Measurements from ENCODE around the gene HSD17B14. TPM values are rescaled to one million over a fixed set of nuclear protein-coding genes. Genes with fewer than 3 reads are reported as not detected.
A peak's percentile ranks its signal among the peaks of the same experiment; 100 is the strongest.

Gene HSD17B14
- total and polyA plus RNA-seq, 2 of the 13 experiments (the other 11 are each of a cell fraction or from before 2014, with no cell fraction given) = 0.58 to 1.2 TPM

DNA sequence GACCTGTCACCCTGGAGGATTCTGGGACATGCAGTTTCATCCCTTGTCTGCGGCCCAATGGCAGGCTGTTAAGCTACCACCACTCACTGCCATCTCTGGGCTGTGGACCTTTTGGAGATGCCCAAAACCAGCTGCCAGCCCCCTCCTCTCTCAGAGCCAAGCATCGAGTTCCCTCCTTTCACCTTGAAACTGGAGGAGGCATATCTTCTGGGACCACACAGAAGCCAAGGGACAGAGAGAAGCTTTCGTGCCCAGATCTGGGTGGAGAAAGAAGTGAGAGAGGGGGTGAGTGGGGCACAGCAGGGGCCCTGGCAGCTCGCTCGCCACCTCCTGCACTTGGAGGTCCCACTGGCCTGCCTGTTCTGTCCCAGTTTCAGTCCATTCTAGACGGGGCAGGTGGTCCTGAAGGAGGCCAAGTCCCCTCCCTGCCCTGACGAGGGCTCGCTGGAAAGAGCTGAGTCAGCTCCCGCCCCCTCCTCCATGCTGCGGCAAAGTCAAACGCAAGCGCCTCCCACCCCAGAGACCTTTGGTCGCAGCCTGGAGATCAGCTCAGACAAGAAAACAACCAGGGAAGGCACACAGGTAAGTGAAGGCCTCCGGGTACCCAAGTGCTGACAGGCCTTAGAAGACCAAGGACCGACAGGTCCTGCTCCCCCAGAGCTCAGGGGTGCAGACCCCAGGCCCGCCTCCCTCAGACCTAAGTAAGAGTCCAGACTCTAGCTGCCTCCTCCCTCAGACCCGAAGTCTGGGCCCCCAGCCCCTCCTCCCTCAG is 29.3 kb downstream of the HSD17B14 start (continued):
- TF ChIP-seq, protein P1, sequence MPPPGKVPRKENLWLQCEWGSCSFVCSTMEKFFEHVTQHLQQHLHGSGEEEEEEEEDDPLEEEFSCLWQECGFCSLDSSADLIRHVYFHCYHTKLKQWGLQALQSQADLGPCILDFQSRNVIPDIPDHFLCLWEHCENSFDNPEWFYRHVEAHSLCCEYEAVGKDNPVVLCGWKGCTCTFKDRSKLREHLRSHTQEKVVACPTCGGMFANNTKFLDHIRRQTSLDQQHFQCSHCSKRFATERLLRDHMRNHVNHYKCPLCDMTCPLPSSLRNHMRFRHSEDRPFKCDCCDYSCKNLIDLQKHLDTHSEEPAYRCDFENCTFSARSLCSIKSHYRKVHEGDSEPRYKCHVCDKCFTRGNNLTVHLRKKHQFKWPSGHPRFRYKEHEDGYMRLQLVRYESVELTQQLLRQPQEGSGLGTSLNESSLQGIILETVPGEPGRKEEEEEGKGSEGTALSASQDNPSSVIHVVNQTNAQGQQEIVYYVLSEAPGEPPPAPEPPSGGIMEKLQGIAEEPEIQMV (CRISPR knock-in tag; IDR thresholded peaks at IDR 0.05; ENCODE audit: low read depth) = 0 out of 2 replicates have a peak, but pooled peaks have one; percentile 70
- no peak for TF ChIP-seq RCOR2 (CRISPR knock-in tag; IDR thresholded peaks at IDR 0.05)
- TF ChIP-seq ZNF883 (CRISPR knock-in tag; IDR thresholded peaks at IDR 0.05; ENCODE audit: not compliant biosample characterization) = peak; percentile 66
- no peak for TF ChIP-seq SRSF4 (IDR thresholded peaks at IDR 0.05; ENCODE audit: low read depth, low read length, poor library complexity, severe bottlenecking)
- TF ChIP-seq, protein P2, sequence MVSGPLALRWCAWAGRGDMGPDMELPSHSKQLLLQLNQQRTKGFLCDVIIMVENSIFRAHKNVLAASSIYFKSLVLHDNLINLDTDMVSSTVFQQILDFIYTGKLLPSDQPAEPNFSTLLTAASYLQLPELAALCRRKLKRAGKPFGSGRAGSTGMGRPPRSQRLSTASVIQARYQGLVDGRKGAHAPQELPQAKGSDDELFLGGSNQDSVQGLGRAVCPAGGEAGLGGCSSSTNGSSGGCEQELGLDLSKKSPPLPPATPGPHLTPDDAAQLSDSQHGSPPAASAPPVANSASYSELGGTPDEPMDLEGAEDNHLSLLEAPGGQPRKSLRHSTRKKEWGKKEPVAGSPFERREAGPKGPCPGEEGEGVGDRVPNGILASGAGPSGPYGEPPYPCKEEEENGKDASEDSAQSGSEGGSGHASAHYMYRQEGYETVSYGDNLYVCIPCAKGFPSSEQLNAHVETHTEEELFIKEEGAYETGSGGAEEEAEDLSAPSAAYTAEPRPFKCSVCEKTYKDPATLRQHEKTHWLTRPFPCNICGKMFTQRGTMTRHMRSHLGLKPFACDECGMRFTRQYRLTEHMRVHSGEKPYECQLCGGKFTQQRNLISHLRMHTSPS (CRISPR knock-in tag; IDR thresholded peaks at IDR 0.05; ENCODE audit: low read depth) = no peak
- TF ChIP-seq, protein P3, sequence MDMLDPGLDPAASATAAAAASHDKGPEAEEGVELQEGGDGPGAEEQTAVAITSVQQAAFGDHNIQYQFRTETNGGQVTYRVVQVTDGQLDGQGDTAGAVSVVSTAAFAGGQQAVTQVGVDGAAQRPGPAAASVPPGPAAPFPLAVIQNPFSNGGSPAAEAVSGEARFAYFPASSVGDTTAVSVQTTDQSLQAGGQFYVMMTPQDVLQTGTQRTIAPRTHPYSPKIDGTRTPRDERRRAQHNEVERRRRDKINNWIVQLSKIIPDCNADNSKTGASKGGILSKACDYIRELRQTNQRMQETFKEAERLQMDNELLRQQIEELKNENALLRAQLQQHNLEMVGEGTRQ (IDR thresholded peaks at IDR 0.05; ENCODE audit: low read depth, low read length) = no peak
- TF ChIP-seq, protein P3 (CRISPR knock-in tag; IDR thresholded peaks at IDR 0.05; ENCODE audit: borderline replicate concordance) = no peak
- no peak for TF ChIP-seq ELK4 (CRISPR knock-in tag; IDR thresholded peaks at IDR 0.05; ENCODE audit: borderline replicate concordance)
- no peak; the same call in 1 of the 2 replicates for TF ChIP-seq SIX1 (CRISPR knock-in tag; IDR thresholded peaks at IDR 0.05; ENCODE audit: borderline replicate concordance)
- TF ChIP-seq, protein P4, sequence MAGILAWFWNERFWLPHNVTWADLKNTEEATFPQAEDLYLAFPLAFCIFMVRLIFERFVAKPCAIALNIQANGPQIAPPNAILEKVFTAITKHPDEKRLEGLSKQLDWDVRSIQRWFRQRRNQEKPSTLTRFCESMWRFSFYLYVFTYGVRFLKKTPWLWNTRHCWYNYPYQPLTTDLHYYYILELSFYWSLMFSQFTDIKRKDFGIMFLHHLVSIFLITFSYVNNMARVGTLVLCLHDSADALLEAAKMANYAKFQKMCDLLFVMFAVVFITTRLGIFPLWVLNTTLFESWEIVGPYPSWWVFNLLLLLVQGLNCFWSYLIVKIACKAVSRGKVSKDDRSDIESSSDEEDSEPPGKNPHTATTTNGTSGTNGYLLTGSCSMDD (CRISPR knock-in tag; IDR thresholded peaks at IDR 0.05) = no peak
- peak; percentile 53; the same call in 1 of the 2 replicates for TF ChIP-seq FOXA3 (CRISPR knock-in tag; IDR thresholded peaks at IDR 0.05)
- peak; percentile 86 for TF ChIP-seq POGK (CRISPR knock-in tag; conservative IDR thresholded peaks at IDR 0.05)
- TF ChIP-seq NFE2 (CRISPR knock-in tag; IDR thresholded peaks at IDR 0.05) = peak; percentile 54; the same call in 1 of the 2 replicates
- TF ChIP-seq ZNF225 (CRISPR knock-in tag; IDR thresholded peaks at IDR 0.05) = no peak
- no peak for TF ChIP-seq GMEB2 (CRISPR knock-in tag; IDR thresholded peaks at IDR 0.05; ENCODE audit: low read depth)
- TF ChIP-seq MIER2 (CRISPR knock-in tag; IDR thresholded peaks at IDR 0.05) = no peak
- peak; percentile 91 for TF ChIP-seq HNF4A (CRISPR knock-in tag; IDR thresholded peaks at IDR 0.05)

Data from HepG2 (cell line).